Muscle layer of colon (tissue), 2 donors: ENCODE measurements around the gene SETD4.

Experiments
- H3K27ac ChIP-seq: one replicate; pipeline ENCODE4 v1.7.0; 2013; ENCODE audit warnings: low read depth, mild to moderate bottlenecking, low read length, moderate library complexity
- H3K27me3 ChIP-seq, 2 donors: one replicate each; pipeline ENCODE4 v1.7.0; 2013; ENCODE audit warnings: low read length in 2 of 2, mild to moderate bottlenecking in 2 of 2; ENCODE audit not compliant: insufficient read depth in 2 of 2, control insufficient read depth in 1 of 2
- H3K36me3 ChIP-seq: one replicate; pipeline ENCODE4 v1.7.0; 2013; ENCODE audit warnings: mild to moderate bottlenecking, low read length; ENCODE audit not compliant: insufficient read depth
- H3K4me1 ChIP-seq: one replicate; pipeline ENCODE4 v1.7.0; 2013; ENCODE audit warnings: mild to moderate bottlenecking, low read length; ENCODE audit not compliant: insufficient read depth
- H3K4me3 ChIP-seq, 2 donors: one replicate each; pipeline ENCODE4 v1.7.0; 2013; ENCODE audit warnings: low read length in 2 of 2, low read depth in 1 of 2, mild to moderate bottlenecking in 1 of 2, moderate library complexity in 1 of 2
- H3K9ac ChIP-seq: one replicate; pipeline ENCODE4 v1.7.0; 2013; ENCODE audit warnings: low read length
- H3K9me3 ChIP-seq: one replicate; pipeline ENCODE4 v1.7.0; 2013; ENCODE audit warnings: mild to moderate bottlenecking, low read length
- donor health status: abdominal sarcoma.
- donor health status: Adenocarcinoma of cecum.

SETD4 gene

DNA sequence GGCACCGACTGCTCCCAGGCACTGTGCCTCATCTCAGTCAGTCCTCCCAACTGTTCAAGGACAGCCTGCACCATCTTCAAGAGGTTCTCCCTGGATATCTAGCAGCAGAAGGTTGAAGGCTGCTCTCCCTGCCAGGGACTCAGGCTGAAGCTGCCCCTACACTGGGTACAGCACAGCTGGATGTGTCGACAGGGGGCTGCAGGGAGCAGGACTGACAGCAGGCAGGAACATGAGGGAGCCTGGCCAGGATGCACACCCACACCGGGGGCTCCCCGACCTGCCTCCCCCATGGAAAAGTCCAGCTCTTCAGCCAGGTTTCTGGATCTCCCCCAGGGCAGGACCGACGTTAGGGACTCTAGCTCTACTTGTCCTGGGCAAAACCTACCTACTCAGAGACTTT, 20.5 kb downstream of the SETD4 start:
- Histone ChIP-seq H3K27me3 (no peaks in the 10 kb centered on the region), H3K4me1 (no peaks in the 10 kb centered on the region), H3K9me3 (no peaks in the 10 kb centered on the region), H3K36me3 (peaks cover 39% of the 10 kb centered on the region), H3K27ac (no peak overlapping the region), H3K9ac (no peak overlapping the region), H3K4me3 (no peak overlapping the region)

- H3K4me1 ChIP-seq: no peaks in the 10 kb centered on the region
- no peaks in the 10 kb centered on the region for H3K9me3 ChIP-seq
- H3K9ac ChIP-seq: no peak overlapping the region
- H3K27ac ChIP-seq: no peak overlapping the region
- no peak overlapping the region for H3K4me3 ChIP-seq
- H3K27me3 ChIP-seq: no peaks in the 10 kb centered on the region
- H3K36me3 ChIP-seq: peaks cover 30% of the 10 kb centered on the region
These were observed 21.4 kb downstream of the SETD4 start for GRCh38 chr21:36038701-36039497.

DNA sequence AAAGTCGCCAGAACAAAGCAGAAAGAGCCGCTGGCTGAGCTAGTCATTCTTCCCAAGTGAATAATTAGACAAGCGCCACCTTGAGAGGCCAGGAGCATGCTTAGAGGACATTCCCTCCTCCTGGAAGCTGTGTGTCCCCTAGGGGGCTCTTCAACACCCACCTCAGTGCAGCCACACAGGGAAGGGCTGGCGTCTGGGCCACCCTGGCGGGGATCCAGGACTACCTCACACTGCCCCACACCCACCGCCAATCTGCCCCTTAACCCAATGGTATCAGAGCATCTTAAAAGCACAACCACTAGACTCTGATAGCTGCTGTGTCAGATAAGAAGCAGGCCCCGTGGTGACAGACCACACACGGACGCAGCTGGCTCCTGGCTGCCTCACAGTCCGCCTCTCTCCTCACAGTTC, 24.9 kb downstream of the SETD4 start:
- no peak overlapping the region for H3K4me3 ChIP-seq
- peaks cover 10% of the 10 kb centered on the region for H3K36me3 ChIP-seq
- H3K27ac ChIP-seq: no peak overlapping the region
- H3K4me1 ChIP-seq: no peaks in the 10 kb centered on the region
- H3K27me3 ChIP-seq: no peaks in the 10 kb centered on the region
- H3K9me3 ChIP-seq: no peaks in the 10 kb centered on the region
- H3K9ac ChIP-seq: no peak overlapping the region

DNA sequence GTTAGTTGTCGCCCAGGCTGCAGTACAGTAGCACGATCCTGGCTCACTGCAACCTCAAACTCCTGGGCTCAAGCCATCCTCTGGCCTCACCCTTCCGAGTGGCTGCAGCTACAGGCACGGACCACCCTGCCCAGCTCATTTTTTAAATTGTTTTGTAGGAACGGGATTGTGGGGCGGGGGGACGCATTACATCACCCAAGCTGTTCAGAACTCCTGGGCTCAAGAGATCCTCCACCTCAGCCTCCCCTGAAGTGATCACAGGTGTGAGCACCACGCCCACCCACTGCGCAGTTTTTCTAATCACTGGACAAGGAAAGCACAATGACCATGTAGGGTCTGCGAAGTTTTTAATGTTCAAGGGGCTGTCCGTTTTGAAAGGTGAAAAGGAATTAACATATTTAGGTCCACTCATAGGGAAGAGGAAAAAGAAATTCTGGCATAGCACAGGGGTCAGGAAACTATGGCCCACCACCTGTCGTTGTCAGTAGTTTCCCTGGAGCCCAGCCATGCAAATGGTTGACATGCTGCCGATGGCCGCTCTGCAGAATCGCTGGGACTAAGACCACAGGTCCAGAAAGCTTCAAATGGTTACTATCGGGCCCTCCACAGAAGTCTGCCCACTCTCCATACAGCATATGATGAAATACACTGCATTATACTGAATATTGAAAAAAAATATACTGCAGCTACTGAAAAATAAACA, 26.0 kb downstream of the SETD4 start:
- H3K4me3 ChIP-seq: no peak overlapping the region
- no peaks in the 10 kb centered on the region for H3K9me3 ChIP-seq
- no peak overlapping the region for H3K9ac ChIP-seq
- no peak overlapping the region for H3K27ac ChIP-seq
- peaks cover 8% of the 10 kb centered on the region for H3K36me3 ChIP-seq
- no peaks in the 10 kb centered on the region for H3K4me1 ChIP-seq
- no peaks in the 10 kb centered on the region for H3K27me3 ChIP-seq

GRCh38 chr21:36032647-36033406, 27.5 kb downstream of the SETD4 start:
- Histone ChIP-seq H3K36me3 (peaks cover 3% of the 10 kb centered on the region), H3K27ac (no peak overlapping the region), H3K9ac (no peak overlapping the region), H3K9me3 (no peaks in the 10 kb centered on the region), H3K4me1 (no peaks in the 10 kb centered on the region), H3K4me3 (no peak overlapping the region), H3K27me3 (no peaks in the 10 kb centered on the region)

GRCh38 chr21:36030581-36031189, 29.6 kb downstream of the SETD4 start:
- no peak overlapping the region for H3K9ac ChIP-seq
- no peaks in the 10 kb centered on the region for H3K9me3 ChIP-seq
- no peaks in the 10 kb centered on the region for H3K27me3 ChIP-seq
- no peak overlapping the region for H3K27ac ChIP-seq
- no peaks in the 10 kb centered on the region for H3K4me1 ChIP-seq
- H3K36me3 ChIP-seq: no peaks in the 10 kb centered on the region
- H3K4me3 ChIP-seq: no peak overlapping the region

GRCh38 chr21:36029309-36029708, 31.0 kb downstream of the SETD4 start:
- no peaks in the 10 kb centered on the region for H3K36me3 ChIP-seq
- no peak overlapping the region for H3K9ac ChIP-seq
- no peaks in the 10 kb centered on the region for H3K9me3 ChIP-seq
- H3K4me3 ChIP-seq: no peak overlapping the region
- H3K4me1 ChIP-seq: no peaks in the 10 kb centered on the region
- no peaks in the 10 kb centered on the region for H3K27me3 ChIP-seq
- no peak overlapping the region for H3K27ac ChIP-seq

GRCh38 chr21:36028127-36029069, 31.9 kb downstream of the SETD4 start:
- no peak overlapping the region for H3K9ac ChIP-seq

DNA sequence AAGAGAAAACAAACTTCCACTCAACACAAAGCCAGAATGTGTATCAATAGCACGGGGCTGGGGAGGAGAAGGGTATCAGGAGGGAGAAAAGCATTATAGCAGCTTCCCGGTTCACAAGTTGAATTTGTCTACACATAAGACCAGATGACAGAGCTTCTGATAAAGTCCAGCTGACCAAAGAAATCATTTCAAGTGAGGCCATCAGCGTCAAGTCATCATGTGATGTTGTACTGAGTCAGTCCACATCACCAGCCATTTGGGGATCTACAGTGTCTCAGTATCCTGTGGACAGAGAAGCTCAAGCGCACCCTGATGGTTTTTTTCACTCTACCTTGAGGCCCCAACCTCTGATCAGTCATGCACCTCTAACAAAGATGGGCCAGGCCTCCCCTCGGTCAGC, 33.0 kb downstream of the SETD4 start:
- no peaks in the 10 kb centered on the region for H3K9me3 ChIP-seq
- no peak overlapping the region for H3K4me3 ChIP-seq
- no peaks in the 10 kb centered on the region for H3K36me3 ChIP-seq
- no peak overlapping the region for H3K27ac ChIP-seq
- peaks cover 13% of the 10 kb centered on the region for H3K4me1 ChIP-seq
- no peak overlapping the region for H3K9ac ChIP-seq
- no peaks in the 10 kb centered on the region for H3K27me3 ChIP-seq

More at GRCh38 chr21:36028127-36029069, 31.9 kb downstream of the SETD4 start:
- Histone ChIP-seq H3K9me3 (no peaks in the 10 kb centered on the region), H3K4me3 (no peak overlapping the region), H3K27ac (no peak overlapping the region), H3K4me1 (peaks cover 3% of the 10 kb centered on the region), H3K36me3 (no peaks in the 10 kb centered on the region), H3K27me3 (no peaks in the 10 kb centered on the region)

DNA sequence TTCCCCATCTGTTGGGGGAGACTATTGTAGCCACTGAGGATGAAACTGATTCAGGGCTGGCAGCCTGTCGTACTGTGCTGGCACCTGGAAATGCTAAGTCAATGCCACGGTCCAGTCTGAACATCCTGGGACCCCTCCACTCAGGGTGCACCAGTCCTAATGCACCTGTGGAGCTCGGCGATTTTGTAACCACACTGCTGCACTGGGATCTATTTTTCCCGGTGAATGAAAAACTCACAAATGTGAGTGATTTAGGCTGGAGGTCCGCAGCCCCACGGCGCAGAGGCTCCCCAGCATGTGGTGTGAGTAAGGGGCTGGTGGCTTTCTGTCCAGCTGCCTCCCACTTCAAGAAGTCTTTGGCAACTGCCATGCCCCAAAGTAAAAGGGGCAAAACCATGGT, 35.5 kb downstream of the SETD4 start:
- H3K27ac ChIP-seq: no peak overlapping the region
- H3K27me3 ChIP-seq: no peaks in the 10 kb centered on the region
- H3K9me3 ChIP-seq: no peaks in the 10 kb centered on the region
- H3K4me3 ChIP-seq: no peak overlapping the region
- no peak overlapping the region for H3K9ac ChIP-seq
- peaks cover 15% of the 10 kb centered on the region for H3K4me1 ChIP-seq
- H3K36me3 ChIP-seq: no peaks in the 10 kb centered on the region
